Gastroesophageal sphincter (tissue), 4 donors: ENCODE results near the gene FBXO11. TPM values are rescaled to one million over a fixed set of nuclear protein-coding genes. Genes with fewer than 3 reads are reported as not detected.
A peak's percentile ranks its signal among the peaks of the same experiment; 100 is the strongest.
"Not testable (repeated sequence)": the region's sequence is repeated elsewhere in the genome, so short reads cannot be mapped to it uniquely, and the experiment has no call there.

Experiments
- ATAC-seq: fragments of 150-250 bp; one replicate; pipeline ENCODE4 v1.9.1; 2016; ENCODE audit warnings: mild to moderate bottlenecking, moderate library complexity
- H3K27ac ChIP-seq, 4 donors: fragments of 200-600 bp; sonication (generic) in 3 of 4; 1 replicate in 3 of 4; 2 replicates in 1 of 4; pipeline ENCODE4 v1.5.1; 2016 to 2019
- H3K27me3 ChIP-seq: fragments of 200-600 bp; sonication (generic); one replicate; pipeline ENCODE4 v1.5.1; 2019
- H3K36me3 ChIP-seq, 2 donors: fragments of 200-600 bp; sonication (generic); one replicate each; pipeline ENCODE4 v1.5.1; 2019; ENCODE audit warnings: control low read depth in 1 of 2
- H3K4me1 ChIP-seq, 3 donors: fragments of 200-600 bp; sonication (generic); 1 replicate in 2 of 3; 2 replicates in 1 of 3; pipeline ENCODE4 v1.5.1; 2016 to 2019; ENCODE audit warnings: control low read depth in 2 of 3
- H3K4me3 ChIP-seq, 2 donors: fragments of 200-600 bp; sonication (generic); one replicate each; pipeline ENCODE4 v1.5.1; 2019; ENCODE audit warnings: mild to moderate bottlenecking in 1 of 2, moderate library complexity in 1 of 2
- H3K9me3 ChIP-seq, 3 donors: fragments of 200-600 bp; sonication (generic); one replicate each; pipeline ENCODE4 v1.5.1; 2017 to 2019; ENCODE audit warnings: control low read depth in 2 of 3
- EP300 ChIP-seq: sonication (generic); formaldehyde crosslinking; IDR thresholded peaks from one replicate; pipeline ENCODE4 v1.6.1; 2017; ENCODE audit warnings: antibody characterized with exemption, mild to moderate bottlenecking
- POLR2A ChIP-seq, 2 donors: fragments of 450-650 bp; IDR thresholded peaks; one replicate each; pipeline ENCODE4 v1.6.1; 2017; ENCODE audit warnings: antibody characterized with exemption in 2 of 2, mild to moderate bottlenecking in 2 of 2, moderate library complexity in 1 of 2
- POLR2AphosphoS5 ChIP-seq: sonication (generic); formaldehyde crosslinking; IDR thresholded peaks from one replicate; pipeline ENCODE4 v1.6.1; 2017; ENCODE audit warnings: antibody characterized with exemption
- WGBS, 2 donors: methylation state at CpG; one replicate each; pipeline ENCODE4 v1.1.5; 2018; ENCODE audit warnings: low coverage in 1 of 2; 5-methylcytosine and 5-hydroxymethylcytosine counted together
- total RNA-seq, 4 donors: library from RNA; depleted of rRNA; stranded (reverse); fragments of >200 nt; gene quantifications; one replicate each; pipeline ENCODE4 v1.1.0, GENCODE V29; 2016
- TF ChIP-seq, protein P1 (sequence below), 4 experiments: fragments of 200-600 bp in 2 of 4; fragments of 450-650 bp in 2 of 4; sonication (generic) in 1 of 4; IDR thresholded peaks; one replicate each; pipeline ENCODE4 v1.5.1; 2017 to 2019; ENCODE audit warnings: antibody characterized with exemption in 4 of 4, mild to moderate bottlenecking in 2 of 4, moderate library complexity in 2 of 4

Gene FBXO11
- total RNA-seq, 4 donors from 2014 or later = 39.7 to 59.5 (median 50.8) TPM

DNA sequence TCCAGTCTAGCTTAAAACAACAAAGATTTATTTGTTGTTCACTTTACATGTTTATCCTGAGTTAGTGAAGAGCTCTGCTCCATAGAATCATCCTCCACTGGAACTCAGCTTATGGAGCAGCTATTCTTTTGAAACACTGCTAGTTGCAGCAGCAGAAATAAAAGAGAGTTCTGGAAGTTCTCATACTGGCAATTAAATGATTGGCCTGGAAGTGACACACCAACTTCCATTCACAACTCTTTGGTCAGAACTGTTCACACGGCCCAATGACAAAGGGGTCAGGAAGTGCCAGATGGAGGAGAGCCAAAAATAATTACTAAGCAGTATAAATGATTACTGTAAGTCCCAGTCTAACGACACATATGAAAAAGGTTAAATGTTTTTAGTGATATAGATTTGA lies 39.1 kb downstream of the FBXO11 start:
- H3K36me3 ChIP-seq = no peaks in the 10 kb centered on the region
- H3K4me1 ChIP-seq = peaks cover 0 to 79% (median 9%) of the 10 kb centered on the region in 3 donors
- ATAC-seq = peak; percentile 78
- no peak overlapping the region for H3K4me3 ChIP-seq
- H3K27ac ChIP-seq = peak overlapping the region in 2 of 4 donors; percentile 0 to 12
- TF ChIP-seq POLR2AphosphoS5 (peak; percentile 77), EP300 (no peak), POLR2A (IDR thresholded peaks at IDR 0.05) (no peak)
- TF ChIP-seq, protein P1, sequence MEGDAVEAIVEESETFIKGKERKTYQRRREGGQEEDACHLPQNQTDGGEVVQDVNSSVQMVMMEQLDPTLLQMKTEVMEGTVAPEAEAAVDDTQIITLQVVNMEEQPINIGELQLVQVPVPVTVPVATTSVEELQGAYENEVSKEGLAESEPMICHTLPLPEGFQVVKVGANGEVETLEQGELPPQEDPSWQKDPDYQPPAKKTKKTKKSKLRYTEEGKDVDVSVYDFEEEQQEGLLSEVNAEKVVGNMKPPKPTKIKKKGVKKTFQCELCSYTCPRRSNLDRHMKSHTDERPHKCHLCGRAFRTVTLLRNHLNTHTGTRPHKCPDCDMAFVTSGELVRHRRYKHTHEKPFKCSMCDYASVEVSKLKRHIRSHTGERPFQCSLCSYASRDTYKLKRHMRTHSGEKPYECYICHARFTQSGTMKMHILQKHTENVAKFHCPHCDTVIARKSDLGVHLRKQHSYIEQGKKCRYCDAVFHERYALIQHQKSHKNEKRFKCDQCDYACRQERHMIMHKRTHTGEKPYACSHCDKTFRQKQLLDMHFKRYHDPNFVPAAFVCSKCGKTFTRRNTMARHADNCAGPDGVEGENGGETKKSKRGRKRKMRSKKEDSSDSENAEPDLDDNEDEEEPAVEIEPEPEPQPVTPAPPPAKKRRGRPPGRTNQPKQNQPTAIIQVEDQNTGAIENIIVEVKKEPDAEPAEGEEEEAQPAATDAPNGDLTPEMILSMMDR (IDR thresholded peaks at IDR 0.05) = no peak
- 0% methylated on average over 1 to 2 of the region's 2 CpGs for whole genome bisulfite sequencing, 2 donors
- no peaks in the 10 kb centered on the region for H3K9me3 ChIP-seq
- H3K27me3 ChIP-seq = no peaks in the 10 kb centered on the region

DNA sequence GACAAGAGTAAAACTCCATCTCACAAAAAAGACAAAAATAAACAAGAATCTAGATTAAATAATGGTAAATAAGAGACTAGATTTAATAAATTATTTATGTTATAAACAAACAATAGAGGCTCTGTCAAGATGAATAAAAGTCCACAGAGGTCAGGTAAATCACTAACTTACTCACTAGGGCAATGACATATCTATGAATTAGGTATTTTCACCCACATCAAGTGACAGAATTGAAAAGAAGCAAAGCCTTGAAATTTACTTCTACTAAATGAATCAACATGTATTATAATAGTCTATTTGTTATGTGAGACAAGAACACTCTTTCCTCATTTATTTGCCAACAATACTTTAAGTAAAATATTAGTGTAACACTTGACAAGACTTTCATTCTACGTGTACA lies 41.7 kb downstream of the FBXO11 start:
- WGBS, 2 donors = 33 to 62% methylated on average over 1 of the region's 1 CpG
- TF ChIP-seq POLR2AphosphoS5 (no peak), POLR2A (IDR thresholded peaks at IDR 0.05) (no peak), EP300 (no peak)
- TF ChIP-seq, protein P1 (IDR thresholded peaks at IDR 0.05) = no peak
- H3K4me3 ChIP-seq = no peak overlapping the region
- no peaks in the 10 kb centered on the region for H3K36me3 ChIP-seq
- ATAC-seq = no peak
- no peaks in the 10 kb centered on the region for H3K27me3 ChIP-seq
- peaks cover 0 to 74% (median 9%) of the 10 kb centered on the region in 3 donors for H3K4me1 ChIP-seq
- H3K9me3 ChIP-seq = no peaks in the 10 kb centered on the region
- no peak overlapping the region for H3K27ac ChIP-seq

DNA sequence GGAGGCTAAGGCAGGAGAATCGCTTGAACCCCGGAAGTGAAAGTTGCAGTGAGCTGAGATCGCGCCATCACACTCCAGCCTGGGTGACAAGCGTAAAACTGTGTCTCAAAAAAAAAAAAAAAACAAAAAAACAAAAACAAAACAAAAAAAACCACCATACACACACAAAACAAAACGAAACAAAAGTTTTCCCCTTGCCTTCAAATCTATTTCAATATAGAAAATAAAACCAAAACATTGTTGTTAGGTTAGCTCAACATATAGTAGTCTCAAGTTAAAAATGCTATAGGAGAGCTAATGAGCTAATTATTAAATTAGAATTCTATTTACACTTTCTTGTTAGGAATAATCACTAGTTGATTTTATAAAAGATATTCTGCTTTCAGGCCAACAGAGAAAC lies 43.3 kb downstream of the FBXO11 start:
- WGBS, 2 donors = 90 to 100% methylated on average over 1 to 4 of the region's 6 CpGs
- H3K4me1 ChIP-seq = peaks cover 0 to 75% (median 9%) of the 10 kb centered on the region in 3 donors
- H3K27ac ChIP-seq = no peak overlapping the region
- H3K27me3 ChIP-seq = no peaks in the 10 kb centered on the region
- ATAC-seq = no peak
- no peak overlapping the region for H3K4me3 ChIP-seq
- no peaks in the 10 kb centered on the region for H3K9me3 ChIP-seq
- H3K36me3 ChIP-seq = no peaks in the 10 kb centered on the region
- TF ChIP-seq, protein P1 (IDR thresholded peaks at IDR 0.05) = no peak
- TF ChIP-seq EP300 (no peak), POLR2AphosphoS5 (no peak), POLR2A (IDR thresholded peaks at IDR 0.05) (no peak)

DNA sequence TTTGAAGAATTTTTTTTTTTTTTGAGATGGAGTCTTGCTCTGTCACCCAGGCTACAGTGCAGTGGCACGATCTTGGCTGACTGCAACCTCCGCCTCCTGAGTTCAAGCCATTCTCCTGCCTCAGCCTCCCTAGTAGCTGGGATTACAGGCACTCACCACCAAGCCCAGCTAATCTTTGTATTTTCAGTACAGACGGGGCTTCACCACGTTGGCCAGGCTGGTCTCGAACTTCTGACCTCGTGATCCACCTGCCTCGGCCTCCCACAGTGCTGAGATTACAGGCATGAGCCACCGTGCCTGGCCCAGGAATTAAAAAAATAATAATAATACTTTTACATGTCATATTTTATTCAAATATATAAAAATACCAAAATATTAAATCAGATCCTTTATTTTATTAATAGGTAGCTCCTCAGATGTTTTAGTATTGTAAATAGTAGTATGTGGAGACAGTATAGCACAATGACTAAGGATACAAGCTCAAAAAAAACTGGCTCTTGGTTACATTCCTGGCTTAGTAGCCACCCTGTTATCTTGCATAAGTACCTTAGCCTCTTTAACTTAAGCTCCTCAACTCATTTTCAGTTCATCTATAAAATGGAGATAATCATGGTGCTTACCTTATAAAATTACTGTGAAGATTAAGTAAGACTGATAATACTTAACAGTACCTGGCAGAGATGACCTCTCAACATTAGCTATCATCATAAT lies 53.1 kb downstream of the FBXO11 start:
- H3K27ac ChIP-seq, H3K4me3 ChIP-seq, H3K9me3 ChIP-seq, H3K27me3 ChIP-seq, ATAC-seq, H3K36me3 ChIP-seq: not testable (repeated sequence)
- 80 to 87% methylated on average over 6 to 8 of the region's 8 CpGs for WGBS, 2 donors
- H3K4me1 ChIP-seq = peaks cover 5 to 82% (median 5%) of the 10 kb centered on the region in 3 donors

DNA sequence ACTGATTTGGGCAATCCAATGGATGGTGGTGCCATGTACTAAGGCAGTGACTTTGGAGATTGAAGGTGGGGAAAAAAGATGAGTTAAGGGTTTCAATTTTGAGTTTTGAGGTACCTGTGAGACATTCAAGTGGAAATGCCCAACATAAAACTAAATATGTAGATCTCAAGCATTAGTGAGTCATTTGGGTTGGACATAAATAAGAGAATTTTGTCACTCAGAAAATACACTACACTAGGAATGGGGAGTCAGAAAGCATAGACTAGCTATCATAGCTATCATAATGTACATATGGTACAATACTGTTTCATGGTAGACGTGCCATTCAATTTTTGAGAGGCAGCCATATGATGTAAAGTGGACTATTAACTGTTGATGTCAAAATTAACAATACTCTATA lies 56.1 kb downstream of the FBXO11 start:
- no peak for TF ChIP-seq EP300
- no peak for TF ChIP-seq POLR2AphosphoS5
- TF ChIP-seq POLR2A (IDR thresholded peaks at IDR 0.05) = no peak
- TF ChIP-seq, protein P1 (IDR thresholded peaks at IDR 0.05) = no peak

More for the DNA sequence above, 56.1 kb downstream of the FBXO11 start:
- Histone ChIP-seq H3K4me3 (no peak overlapping the region), H3K36me3 (no peaks in the 10 kb centered on the region), H3K27me3 (no peaks in the 10 kb centered on the region), H3K27ac (no peak overlapping the region), H3K9me3 (no peaks in the 10 kb centered on the region), H3K4me1 (peaks cover 0 to 64% (median 0%) of the 10 kb centered on the region in 3 donors)
- ATAC-seq = no peak
- WGBS, 2 donors = 57 to 92% methylated on average over 1 of the region's 1 CpG
